Progenitor cell of endocrine pancreas (in vitro differentiated cells): ENCODE data around the gene KIF20B. TPM values are rescaled to one million over a fixed set of nuclear protein-coding genes. Genes with fewer than 3 reads are reported as not detected.

Experiments used
- DNase-seq: peaks from one replicate; pipeline ENCODE4 v3.0.0; 2021; ENCODE audit warnings: low spot score; ENCODE audit not compliant: unreplicated experiment
- H3K27ac Mint-ChIP-seq: 2 replicates; pipeline ENCODE4 v1.8.0; 2021; ENCODE audit warnings: mild to moderate bottlenecking, moderate library complexity, mixed read lengths
- H3K27me3 Mint-ChIP-seq: 2 replicates; pipeline ENCODE4 v1.8.0; 2021; ENCODE audit warnings: mixed read lengths
- H3K36me3 Mint-ChIP-seq: 2 replicates; pipeline ENCODE4 v1.8.0; 2022; ENCODE audit warnings: mixed read lengths; ENCODE audit not compliant: insufficient read depth
- H3K4me1 Mint-ChIP-seq: 2 replicates; pipeline ENCODE4 v1.8.0; 2021; ENCODE audit warnings: low read depth, mixed read lengths
- H3K4me3 Mint-ChIP-seq: 2 replicates; pipeline ENCODE4 v1.8.0; 2021; ENCODE audit warnings: low read depth, mild to moderate bottlenecking, moderate library complexity, mixed read lengths
- H3K9me3 Mint-ChIP-seq: 2 replicates; pipeline ENCODE4 v1.8.0; 2021; ENCODE audit warnings: low read depth, mixed read lengths
- CTCF ChIP-seq: fragments of 200-600 bp; sonication (generic); IDR thresholded peaks from one replicate; pipeline ENCODE4 v1.5.0; 2021; ENCODE audit warnings: antibody characterized with exemption, mild to moderate bottlenecking; ENCODE audit not compliant: unreplicated experiment
- total RNA-seq: library from RNA; stranded (reverse); gene quantifications from 2 replicates; pipeline ENCODE4 v1.2.1, GENCODE V29; 2021

Gene KIF20B
- total RNA-seq, 1 donor from 2014 or later = 27.0 TPM

- H3K27me3 Mint-ChIP-seq = no peaks in the 10 kb centered on the region
- no peaks in the 10 kb centered on the region for H3K4me1 Mint-ChIP-seq
- no peak overlapping the region for H3K27ac Mint-ChIP-seq
- H3K4me3 Mint-ChIP-seq = no peak overlapping the region
- H3K9me3 Mint-ChIP-seq = no peaks in the 10 kb centered on the region
- peaks cover 18% of the 10 kb centered on the region for H3K36me3 Mint-ChIP-seq
- TF ChIP-seq CTCF = no peak
- DNase-seq = no peak
Observed at GRCh38 chr10:89741126-89741762, 39.9 kb downstream of the KIF20B start.

- no peaks in the 10 kb centered on the region for H3K4me1 Mint-ChIP-seq
- no peak for TF ChIP-seq CTCF
Observed at GRCh38 chr10:89744026-89744425, 42.6 kb downstream of the KIF20B start.

GRCh38 chr10:89745903-89746302 lies 44.5 kb downstream of the KIF20B start:
- peaks cover 11% of the 10 kb centered on the region for H3K36me3 Mint-ChIP-seq
- H3K27ac Mint-ChIP-seq = no peak overlapping the region
- no peak for TF ChIP-seq CTCF
- no peak for DNase-seq
- no peaks in the 10 kb centered on the region for H3K27me3 Mint-ChIP-seq
- no peaks in the 10 kb centered on the region for H3K4me1 Mint-ChIP-seq
- H3K9me3 Mint-ChIP-seq = no peaks in the 10 kb centered on the region
- no peak overlapping the region for H3K4me3 Mint-ChIP-seq

More at GRCh38 chr10:89744026-89744425, 42.6 kb downstream of the KIF20B start:
- H3K27me3 Mint-ChIP-seq = no peaks in the 10 kb centered on the region
- H3K9me3 Mint-ChIP-seq = no peaks in the 10 kb centered on the region
- no peak for DNase-seq
- no peak overlapping the region for H3K4me3 Mint-ChIP-seq
- no peak overlapping the region for H3K27ac Mint-ChIP-seq
- H3K36me3 Mint-ChIP-seq = peaks cover 12% of the 10 kb centered on the region

- Mint-ChIP-seq H3K27me3 (no peaks in the 10 kb centered on the region), H3K4me1 (no peaks in the 10 kb centered on the region), H3K9me3 (no peaks in the 10 kb centered on the region), H3K4me3 (no peak overlapping the region), H3K36me3 (peaks cover 9% of the 10 kb centered on the region), H3K27ac (no peak overlapping the region)
- no peak for DNase-seq
- no peak for TF ChIP-seq CTCF
Observed at GRCh38 chr10:89750441-89750840, 49.1 kb downstream of the KIF20B start.

- H3K27ac Mint-ChIP-seq = no peak overlapping the region
- no peaks in the 10 kb centered on the region for H3K9me3 Mint-ChIP-seq
- peaks cover 4% of the 10 kb centered on the region for H3K36me3 Mint-ChIP-seq
- H3K27me3 Mint-ChIP-seq = no peaks in the 10 kb centered on the region
- no peak for DNase-seq
- H3K4me3 Mint-ChIP-seq = no peak overlapping the region
- H3K4me1 Mint-ChIP-seq = peaks cover 3% of the 10 kb centered on the region
- TF ChIP-seq CTCF = no peak
Observed at GRCh38 chr10:89755374-89755773, 54.0 kb downstream of the KIF20B start.
